HT-29 (cell line): ENCODE data around the gene FBXW9. TPM values are rescaled to one million over a fixed set of nuclear protein-coding genes. Genes with fewer than 3 reads are reported as not detected.
"Not testable (repeated sequence)": the region's sequence is repeated elsewhere in the genome, so short reads cannot be mapped to it uniquely, and the experiment has no call there.

Source experiments
- DNase-seq: peaks from one replicate; pipeline ENCODE4 v3.0.0-alpha.2; 2015; ENCODE audit warnings: low spot score
- small RNA-seq: library from RNA; depleted of rRNA; stranded (forward); fragments of <200 nt; gene quantifications from one replicate; pipeline ENCODE3, GENCODE V24; 2014
- total RNA-seq: library from RNA; depleted of rRNA; stranded (reverse); fragments of >200 nt; shearing (Covaris generic); gene quantifications from 2 replicates; pipeline ENCODE4 v1.2.3, GENCODE V29; 2014; rRNA removed

Gene FBXW9
- total RNA-seq, 1 experiment from 2014 or later = 38.0 TPM

DNA sequence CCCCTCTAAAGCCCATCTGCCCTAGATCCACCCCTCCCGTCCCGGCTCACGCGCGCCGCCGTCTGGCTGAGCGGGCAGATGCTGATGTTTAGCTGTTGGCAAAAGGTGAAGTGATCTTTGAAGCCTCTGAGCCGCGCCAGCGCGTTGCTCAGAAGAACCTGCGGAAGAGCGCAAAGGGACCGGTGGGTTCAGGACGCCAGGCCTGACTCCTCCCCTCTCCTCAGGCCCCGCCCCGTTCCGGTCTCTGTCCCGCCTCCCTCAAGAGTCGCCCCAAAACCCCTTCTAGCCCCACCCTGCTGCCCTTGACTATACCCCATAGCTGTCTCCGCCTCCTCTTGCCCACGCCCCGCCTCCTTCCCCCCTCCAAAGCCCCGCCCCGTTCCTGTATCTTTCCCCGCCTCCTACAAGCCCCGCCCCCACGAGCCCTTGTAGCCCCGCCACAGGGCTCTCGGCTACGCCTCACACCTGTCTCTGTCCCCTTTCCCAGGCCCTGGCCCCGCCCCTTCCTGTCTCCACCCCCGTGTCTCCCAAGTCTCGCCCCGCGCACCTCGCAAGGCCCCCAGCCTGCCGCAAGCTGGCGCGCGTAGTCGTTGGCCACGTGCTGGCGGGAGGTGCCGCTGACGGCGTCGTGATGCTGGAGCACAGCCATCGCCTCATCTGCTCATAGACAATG lies 39.4 kb downstream of the FBXW9 start:
- no peak for DNase-seq

DNA sequence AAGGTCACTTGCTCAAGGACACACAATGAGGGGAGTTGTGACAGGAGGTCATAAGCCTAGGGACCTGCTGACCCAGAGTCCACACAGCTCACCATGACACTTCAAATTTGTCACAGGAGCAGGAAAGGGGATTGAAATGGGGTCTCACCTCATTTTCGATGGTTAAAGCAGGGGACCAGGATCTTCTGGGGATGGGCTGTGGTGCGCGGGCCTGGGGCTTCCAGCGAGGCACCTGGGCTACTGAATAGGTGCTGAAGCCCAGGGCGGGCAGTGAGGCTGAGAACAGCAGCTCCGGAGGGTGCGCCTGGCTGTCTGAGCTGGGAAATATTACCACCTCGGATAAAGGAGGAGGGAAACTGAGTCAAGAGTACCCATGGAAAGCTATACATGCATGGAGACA lies 40.9 kb downstream of the FBXW9 start:
- no peak for DNase-seq

DNA sequence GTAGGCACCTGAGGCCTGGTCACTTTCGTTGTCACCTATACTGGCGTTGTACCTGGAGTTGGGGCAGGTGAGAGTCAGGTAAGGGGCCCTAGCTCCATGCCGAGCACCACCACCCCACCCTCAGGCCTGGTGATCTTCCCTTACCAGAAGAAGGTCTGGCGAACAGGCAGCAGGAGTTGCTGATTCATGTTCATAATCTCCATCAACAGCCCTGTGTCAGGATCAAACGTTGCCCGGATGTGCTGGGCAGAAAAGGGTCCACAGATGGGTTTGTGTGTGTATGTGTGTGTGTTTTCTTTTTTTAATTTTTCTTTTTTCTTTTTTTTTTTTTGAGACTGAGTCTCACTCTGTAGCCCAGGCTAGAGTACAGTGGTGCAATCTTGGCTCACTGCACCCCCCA lies 44.2 kb downstream of the FBXW9 start:
- no peak for DNase-seq

DNA sequence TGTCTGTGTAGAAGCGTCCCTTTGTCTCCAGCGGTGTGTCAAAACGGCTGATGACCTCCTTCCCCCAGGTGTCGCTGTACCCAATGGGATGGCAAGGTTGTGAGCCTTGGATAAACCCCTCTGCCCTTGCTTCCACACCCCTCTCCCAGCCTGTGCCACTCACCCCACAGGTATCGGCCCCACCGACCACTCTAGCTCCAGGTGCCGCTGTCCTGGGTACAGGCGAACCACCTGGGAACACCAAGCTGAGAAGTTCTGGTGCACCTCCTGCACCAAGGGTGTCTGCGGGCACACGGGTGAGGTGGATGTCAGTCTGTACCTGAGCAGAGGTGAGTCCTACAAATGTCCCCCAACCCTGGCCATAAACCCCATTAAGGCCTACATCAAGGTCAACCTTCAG lies 46.5 kb downstream of the FBXW9 start:
- no peak for DNase-seq

DNA sequence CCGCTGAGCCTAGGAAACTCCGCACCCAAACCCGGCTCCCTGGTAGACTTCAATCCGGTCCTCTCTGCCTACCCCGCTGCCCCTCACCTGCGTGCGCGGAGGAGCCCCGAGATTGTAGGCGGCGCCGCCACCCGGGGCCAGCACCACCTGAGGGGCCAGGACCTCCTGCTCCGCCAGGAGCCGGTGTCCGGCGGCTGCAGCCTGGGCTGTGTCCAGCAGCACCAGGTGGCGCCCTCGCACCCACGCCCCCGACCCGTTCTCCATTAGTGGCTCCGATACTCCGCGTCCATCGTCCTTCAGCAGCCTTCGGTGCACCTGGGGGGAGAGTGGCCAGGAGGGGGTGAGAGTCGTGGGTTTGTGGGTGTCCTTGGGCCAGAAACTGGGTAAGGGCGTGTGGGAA lies 48.3 kb downstream of the FBXW9 start:
- no peak for DNase-seq

DNA sequence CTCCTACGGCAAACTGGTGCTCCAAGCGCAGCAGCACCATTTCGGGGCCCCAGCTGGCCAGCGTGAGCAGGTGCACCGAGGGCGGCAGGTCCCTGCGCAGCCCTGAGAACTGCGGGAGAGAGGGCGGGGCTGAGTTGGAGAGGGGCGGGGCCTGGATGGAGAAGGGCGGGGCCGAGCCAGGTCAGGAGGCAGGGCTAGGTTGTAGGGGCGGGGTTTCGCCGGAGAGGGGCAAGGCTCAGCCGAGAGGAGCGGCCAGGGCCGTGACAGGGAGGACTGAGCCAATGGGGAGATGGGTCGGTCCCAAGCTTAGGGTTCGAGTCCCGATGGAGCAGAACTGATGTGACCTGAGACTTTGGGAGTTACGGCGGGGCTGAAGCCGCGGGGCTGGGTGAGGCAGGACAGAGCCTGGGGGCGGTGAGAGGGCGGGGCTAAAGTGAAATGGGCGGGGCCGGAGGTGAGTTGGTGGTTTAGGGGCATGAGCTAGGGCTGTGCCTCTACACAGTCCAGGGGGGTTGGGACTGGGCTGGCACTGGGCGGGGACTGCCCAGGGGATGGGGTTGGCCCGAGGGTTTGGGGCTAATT lies 48.9 kb downstream of the FBXW9 start:
- peak; percentile 43 for DNase-seq

DNA sequence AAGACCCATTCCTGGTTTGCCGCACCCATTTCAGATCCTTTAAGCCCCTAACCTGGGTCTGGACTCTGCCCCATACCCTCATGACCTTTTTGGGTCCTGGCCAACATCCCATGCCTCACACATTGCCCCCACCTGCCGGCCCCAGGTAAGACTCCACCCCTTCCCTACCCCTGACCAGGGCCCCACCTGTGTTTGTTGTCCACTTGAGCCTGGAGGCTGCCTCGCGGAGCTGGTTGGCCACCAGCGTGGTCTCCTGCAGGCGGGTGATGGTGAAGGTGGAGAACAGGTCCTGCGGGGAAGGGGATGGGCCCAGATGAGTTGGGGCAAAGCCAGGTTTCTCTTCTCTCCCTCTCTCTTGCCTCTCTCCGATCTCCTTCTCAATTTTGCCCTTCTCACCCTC lies 49.4 kb downstream of the FBXW9 start:
- no peak for DNase-seq

DNA sequence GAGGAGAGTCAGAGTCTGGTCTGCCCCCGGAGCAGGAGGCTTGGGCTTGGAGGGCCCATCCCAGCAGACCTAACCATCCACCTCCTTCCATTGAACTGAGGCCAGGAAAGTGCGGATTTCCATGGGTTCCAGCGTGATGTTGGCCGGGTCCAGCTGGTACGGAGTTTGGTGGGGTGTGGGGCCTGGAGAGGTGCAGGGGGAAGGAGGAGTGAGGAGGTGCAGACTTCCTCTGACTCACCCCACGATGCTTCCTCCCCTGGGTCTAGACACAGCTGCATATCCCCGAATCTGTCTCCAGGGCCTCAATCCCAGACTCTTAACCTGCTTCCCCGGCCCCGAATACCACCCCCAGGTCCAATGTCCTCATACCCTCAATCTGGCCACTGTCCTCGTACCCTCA lies 49.9 kb downstream of the FBXW9 start:
- DNase-seq = no peak

DNA sequence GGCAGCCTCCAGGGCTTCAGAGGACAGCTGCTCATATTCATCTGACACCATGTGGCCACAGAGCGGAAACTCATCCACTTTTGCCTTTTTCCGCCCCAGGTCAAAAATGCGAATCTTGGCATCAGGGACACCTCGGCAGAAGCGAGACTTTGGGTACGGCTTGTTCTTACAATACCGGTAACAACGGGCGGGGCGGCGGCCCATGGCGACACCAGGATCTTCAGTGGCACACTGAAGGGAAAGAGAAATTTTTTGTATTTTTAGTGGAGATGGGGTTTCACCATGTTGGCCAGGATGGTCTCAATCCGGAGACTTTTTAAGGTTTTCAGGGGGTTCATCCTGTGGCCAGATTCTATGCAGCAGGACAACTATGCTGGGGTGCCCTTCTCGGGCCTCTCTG lies 52.7 kb downstream of the FBXW9 start:
- DNase-seq = not testable (repeated sequence)

DNA sequence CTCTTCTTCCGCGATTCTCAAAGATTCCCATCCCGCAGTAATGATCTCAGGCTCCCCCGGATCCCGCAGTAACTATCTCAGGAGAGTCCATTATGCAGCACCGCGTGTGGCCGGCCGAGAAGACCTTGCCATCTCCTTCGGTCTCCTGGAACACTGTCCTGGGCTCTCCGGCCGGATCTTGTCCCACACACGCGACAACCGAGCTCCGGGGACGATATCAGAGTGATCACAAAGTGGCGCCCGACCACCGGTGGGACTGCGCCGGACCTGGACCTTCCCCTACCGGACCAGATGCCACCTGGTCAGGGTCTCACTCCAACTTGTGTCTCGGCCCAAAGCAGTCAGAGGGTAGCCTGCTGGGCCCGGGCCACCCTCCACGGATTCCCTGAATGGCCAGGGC lies 53.9 kb downstream of the FBXW9 start:
- no peak for DNase-seq

DNA sequence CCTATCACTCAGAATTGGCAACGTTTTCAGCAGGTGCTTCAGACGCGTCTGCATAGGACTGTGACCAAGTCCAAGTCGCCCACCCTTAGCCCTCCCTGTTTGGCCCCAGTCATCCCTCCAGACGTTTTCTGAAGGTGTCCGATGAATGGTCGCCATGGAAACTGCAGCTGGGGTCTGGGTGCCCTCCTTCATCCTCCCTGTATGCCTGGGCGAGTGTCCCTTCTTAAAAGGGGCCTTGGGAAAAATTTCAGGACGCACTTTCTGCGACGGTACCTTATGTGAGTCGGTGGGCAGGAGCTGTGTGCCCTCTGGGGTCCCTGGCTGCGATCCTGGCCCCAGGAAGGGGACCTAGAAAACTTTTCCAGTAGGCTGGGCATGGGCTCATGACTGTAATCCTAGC lies 55.0 kb downstream of the FBXW9 start:
- DNase-seq = no peak

DNA sequence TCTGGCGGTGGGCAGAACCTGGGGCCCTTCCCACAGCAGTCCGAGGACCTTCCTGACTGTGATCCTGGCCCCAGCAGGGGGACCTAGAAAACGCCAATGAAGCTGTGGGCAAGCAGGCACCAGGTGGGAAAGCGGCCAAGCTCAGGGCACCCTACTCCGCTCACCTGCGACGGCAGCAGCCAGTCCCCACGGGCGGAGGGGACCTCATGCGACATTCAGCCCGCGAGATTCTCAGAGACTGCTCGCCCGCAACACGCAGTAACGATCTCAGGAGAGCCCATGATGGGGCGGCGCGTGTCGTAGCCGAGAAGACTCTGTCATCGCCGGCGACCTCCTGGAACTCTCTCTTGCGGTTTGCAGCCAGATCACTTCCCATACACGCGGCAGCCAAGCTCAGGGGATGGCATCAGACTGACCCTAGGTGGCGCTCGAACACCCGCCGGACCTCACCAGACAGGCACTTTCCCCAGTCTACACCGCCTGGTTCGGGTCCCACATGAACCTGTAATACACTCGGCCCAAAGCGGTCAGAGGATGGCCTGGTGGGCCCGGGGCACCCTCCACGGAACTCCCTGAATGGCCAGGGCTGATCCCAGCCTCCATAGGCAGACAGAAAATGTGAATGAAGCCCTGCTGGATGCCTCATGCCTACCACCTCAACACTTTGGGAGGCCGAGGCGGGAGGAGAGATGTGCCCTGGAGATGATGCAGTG lies 56.4 kb downstream of the FBXW9 start:
- DNase-seq = peak; percentile 65

Small RNA genes within 50 kb of the gene (small RNA-seq; reads per million reads assigned to genes)
- 143 reads per million, percentile 97 among the genes with 10 or more reads in this experiment for gene SNORD41

Other genes starting within 250 kb of the FBXW9 start
- gene ZNF709, start 211.8 kb downstream of the FBXW9 start, total RNA-seq = 0.15 and 0.83 TPM in 2 replicates
- gene ZNF564, start 145.1 kb downstream of the FBXW9 start, total RNA-seq = 1.5 and 3.0 TPM in 2 replicates
- 1.6 and 2.0 TPM in 2 replicates for gene ZNF490, start 85.8 kb downstream of the FBXW9 start, total RNA-seq
- gene ZNF791, start 85.7 kb downstream of the FBXW9 start, total RNA-seq = 3.0 and 4.4 TPM in 2 replicates
- 18.4 and 35.1 TPM in 2 replicates for gene MAN2B1, start 29.9 kb downstream of the FBXW9 start, total RNA-seq
- 21.7 and 22.1 TPM in 2 replicates for gene WDR83, start 29.8 kb downstream of the FBXW9 start, total RNA-seq
- 95.0 and 95.4 TPM in 2 replicates for gene DHPS, start 14.8 kb downstream of the FBXW9 start, total RNA-seq
- gene GNG14, start 8.6 kb downstream of the FBXW9 start, total RNA-seq = not detected in 2 replicates
- 24.5 TPM in 2 replicates for gene TNPO2, start 27.3 kb upstream of the FBXW9 start, total RNA-seq
- gene TRIR, start 38.1 kb upstream of the FBXW9 start, total RNA-seq = 258 and 260 TPM in 2 replicates
- 90.4 and 105 TPM in 2 replicates for gene GET3, start 40.9 kb upstream of the FBXW9 start, total RNA-seq
- gene BEST2, start 55.2 kb upstream of the FBXW9 start, total RNA-seq = 0.37 and 0.48 TPM in 2 replicates
- gene HOOK2, start 78.9 kb upstream of the FBXW9 start, total RNA-seq = 64.1 and 72.2 TPM in 2 replicates
- gene JUNB, start 94.9 kb upstream of the FBXW9 start, total RNA-seq = 568 and 620 TPM in 2 replicates
- 378 and 396 TPM in 2 replicates for gene PRDX2, start 105.2 kb upstream of the FBXW9 start, total RNA-seq
- 0.10 TPM in 1 of 2 replicates, not detected in the other for gene THSD8, start 105.4 kb upstream of the FBXW9 start, total RNA-seq
- 48.2 and 55.4 TPM in 2 replicates for gene RNASEH2A, start 110.0 kb upstream of the FBXW9 start, total RNA-seq
- gene RTBDN, start 137.9 kb upstream of the FBXW9 start, total RNA-seq = 0.13 and 0.16 TPM in 2 replicates
- 0.58 and 1.7 TPM in 2 replicates for gene MAST1, start 141.9 kb upstream of the FBXW9 start, total RNA-seq
- gene DNASE2, start 184.8 kb upstream of the FBXW9 start, total RNA-seq = 20.9 and 27.6 TPM in 2 replicates
- gene KLF1, start 190.6 kb upstream of the FBXW9 start, total RNA-seq = not detected in 2 replicates
- gene GCDH, start 194.5 kb upstream of the FBXW9 start, total RNA-seq = 24.6 and 27.2 TPM in 2 replicates
- gene SYCE2, start 222.7 kb upstream of the FBXW9 start, total RNA-seq = not detected in 2 replicates
- gene FARSA, start 237.1 kb upstream of the FBXW9 start, total RNA-seq = 84.6 and 96.2 TPM in 2 replicates
- gene CALR, start 242.0 kb upstream of the FBXW9 start, total RNA-seq = 803 and 831 TPM in 2 replicates
- 217 TPM in 2 replicates for gene RAD23A, start 249.2 kb upstream of the FBXW9 start, total RNA-seq